Esophagus muscularis mucosa (tissue), 4 donors: ENCODE measurements around the gene MT1A. TPM values are rescaled to one million over a fixed set of nuclear protein-coding genes. Genes with fewer than 3 reads are reported as not detected.
A peak's percentile ranks its signal among the peaks of the same experiment; 100 is the strongest.

ENCODE experiments used
- DNase-seq: peaks from one replicate; pipeline ENCODE4 v3.0.0-alpha.2; 2017; ENCODE audit errors: extremely low spot score
- H3K27ac ChIP-seq, 4 donors: fragments of 200-600 bp; sonication (generic); replicated peaks in 1 of 4; 1 replicate in 3 of 4; 2 replicates in 1 of 4; pipeline ENCODE4 v1.5.1; 2016 to 2019; ENCODE audit warnings: mild to moderate bottlenecking in 1 of 4
- H3K27me3 ChIP-seq, 4 donors: fragments of 200-600 bp; sonication (generic); one replicate each; pipeline versions ENCODE4 v1.5.1 to v1.6.0; 2016 to 2019
- H3K36me3 ChIP-seq, 4 donors: fragments of 200-600 bp; sonication (generic); one replicate each; pipeline ENCODE4 v1.5.1; 2016 to 2019
- H3K4me1 ChIP-seq, 4 donors: fragments of 200-600 bp; sonication (generic); one replicate each; pipeline ENCODE4 v1.5.1; 2016 to 2019
- H3K4me3 ChIP-seq, 4 donors: fragments of 200-600 bp; sonication (generic); 1 replicate in 2 of 4; 2 replicates in 2 of 4; pipeline ENCODE4 v1.5.1; 2016 to 2019; ENCODE audit warnings: mild to moderate bottlenecking in 4 of 4, moderate library complexity in 1 of 4
- H3K9me3 ChIP-seq, 4 donors: fragments of 200-600 bp; sonication (generic); 1 replicate in 3 of 4; 2 replicates in 1 of 4; pipeline ENCODE4 v1.5.1; 2016 to 2019
- EP300 ChIP-seq: sonication (generic); formaldehyde crosslinking; IDR thresholded peaks from one replicate; pipeline ENCODE4 v1.6.1; 2017; ENCODE audit warnings: antibody characterized with exemption
- POLR2A ChIP-seq: fragments of 450-650 bp; IDR thresholded peaks from one replicate; pipeline ENCODE4 v1.6.1; 2017; ENCODE audit warnings: antibody characterized with exemption, moderate library complexity, mild to moderate bottlenecking, low read depth
- POLR2AphosphoS5 ChIP-seq, 2 donors: sonication (generic); formaldehyde crosslinking; IDR thresholded peaks; one replicate each; pipeline ENCODE4 v1.6.1; 2017; ENCODE audit warnings: antibody characterized with exemption in 2 of 2
- WGBS: methylation state at CpG from one replicate; pipeline ENCODE4 v1.1.5; 2018; 5-methylcytosine and 5-hydroxymethylcytosine counted together
- intact Hi-C: fragments of 100-400 bp; cut with DNase I; formaldehyde crosslinking; loops from one replicate; pipeline ENCODE4 v1.15.1; 2023
- total RNA-seq, 4 donors: library from RNA; depleted of rRNA; stranded (reverse); fragments of >200 nt; gene quantifications; one replicate each; pipeline versions ENCODE4 v1.1.0 to v1.2.1, GENCODE V29; 2016
- TF ChIP-seq, protein P1 (sequence below), 3 experiments: fragments of 200-600 bp in 2 of 3; fragments of 450-650 bp in 1 of 3; sonication (generic) in 2 of 3; IDR thresholded peaks; one replicate each; pipeline ENCODE4 v1.5.1; 2017 to 2019; ENCODE audit warnings: antibody characterized with exemption in 3 of 3, mild to moderate bottlenecking in 2 of 3, moderate library complexity in 1 of 3

MT1A gene
- total RNA-seq, 4 donors from 2014 or later, result 1.7 to 371 (median 21.3) TPM; not detected in 1

- DNase-seq, result no peak
- no peaks in the 10 kb centered on the region for H3K9me3 ChIP-seq
- H3K4me1 ChIP-seq, result peaks cover 54 to 65% (median 60%) of the 10 kb centered on the region in 4 donors
- intact Hi-C loops, result loop anchor here (2.0 kb wide), 2 partner anchors 17 to 75 kb away; partner anchors contain the start of genes MT1E and MT1X
- 70% methylated on average over 2 of the region's 2 CpGs for WGBS
- H3K27ac ChIP-seq, result peak overlapping the region; percentile 84 to 96 (median 92)
- TF ChIP-seq POLR2A (no peak), POLR2AphosphoS5 (IDR thresholded peaks at IDR 0.05) (no peak), EP300 (no peak)
- H3K36me3 ChIP-seq, result no peaks in the 10 kb centered on the region
- H3K27me3 ChIP-seq, result no peaks in the 10 kb centered on the region
- peak overlapping the region; percentile 56 to 67 (median 62) for H3K4me3 ChIP-seq
Measured at GRCh38 chr16:56607675-56608042, 30.8 kb upstream of the MT1A start.

DNA sequence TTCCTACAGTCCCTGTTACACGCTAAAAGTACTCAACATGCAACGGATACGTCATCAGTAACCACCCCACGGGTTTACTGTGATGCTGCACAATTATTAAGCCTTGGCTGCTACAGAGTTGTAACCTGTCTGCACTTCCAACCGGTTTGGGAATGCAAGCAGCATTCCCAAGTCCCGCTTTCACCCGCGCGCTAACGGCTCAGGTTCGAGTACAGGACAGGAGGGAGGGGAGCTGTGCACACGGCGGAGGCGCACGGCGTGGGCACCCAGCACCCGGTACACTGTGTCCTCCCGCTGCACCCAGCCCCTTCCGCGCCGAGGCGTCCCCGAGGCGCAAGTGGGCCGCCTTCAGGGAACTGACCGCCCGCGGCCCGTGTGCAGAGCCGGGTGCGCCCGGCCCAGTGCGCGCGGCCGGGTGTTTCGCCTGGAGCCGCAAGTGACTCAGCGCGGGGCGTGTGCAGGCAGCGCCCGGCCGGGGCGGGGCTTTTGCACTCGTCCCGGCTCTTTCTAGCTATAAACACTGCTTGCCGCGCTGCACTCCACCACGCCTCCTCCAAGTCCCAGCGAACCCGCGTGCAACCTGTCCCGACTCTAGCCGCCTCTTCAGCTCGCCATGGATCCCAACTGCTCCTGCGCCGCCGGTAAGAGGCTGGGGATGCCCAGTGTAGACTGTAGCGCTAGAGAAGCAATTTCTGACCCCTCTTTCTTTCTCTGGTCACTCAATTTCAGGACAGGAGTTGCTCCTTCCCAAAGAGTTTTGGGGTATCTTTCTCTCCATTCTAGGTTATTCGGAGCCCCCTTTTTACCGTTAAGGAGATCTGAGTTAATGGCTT is 30.2 kb upstream of the MT1A start, which contains the start of gene MT2A:
Gene MT2A (plus strand): TSS at position 542 of the 833 bp plus-strand sequence. CDS start 72 bp downstream, at position 614.
- Histone ChIP-seq H3K4me3 (peak within 1 kb of the TSS; percentile 56 to 67 (median 62)), H3K9me3 (no peaks in the 10 kb centered on the region), H3K36me3 (no peaks in the 10 kb centered on the region), H3K4me1 (peaks cover 54 to 65% (median 60%) of the 10 kb centered on the region in 4 donors), H3K27me3 (no peaks in the 10 kb centered on the region), H3K27ac (peak within 1 kb of the TSS; percentile 84 to 96 (median 92))
- intact Hi-C loops, result loop anchor here (2.0 kb wide), 2 partner anchors 17 to 75 kb away; partner anchors contain the start of genes MT1E and MT1X
- DNase-seq, result peak; percentile 98
- TF ChIP-seq POLR2A (peak; percentile 90), POLR2AphosphoS5 (IDR thresholded peaks at IDR 0.05) (peak; percentile 89 to 98), EP300 (peak; percentile 97)
- TF ChIP-seq, protein P1, sequence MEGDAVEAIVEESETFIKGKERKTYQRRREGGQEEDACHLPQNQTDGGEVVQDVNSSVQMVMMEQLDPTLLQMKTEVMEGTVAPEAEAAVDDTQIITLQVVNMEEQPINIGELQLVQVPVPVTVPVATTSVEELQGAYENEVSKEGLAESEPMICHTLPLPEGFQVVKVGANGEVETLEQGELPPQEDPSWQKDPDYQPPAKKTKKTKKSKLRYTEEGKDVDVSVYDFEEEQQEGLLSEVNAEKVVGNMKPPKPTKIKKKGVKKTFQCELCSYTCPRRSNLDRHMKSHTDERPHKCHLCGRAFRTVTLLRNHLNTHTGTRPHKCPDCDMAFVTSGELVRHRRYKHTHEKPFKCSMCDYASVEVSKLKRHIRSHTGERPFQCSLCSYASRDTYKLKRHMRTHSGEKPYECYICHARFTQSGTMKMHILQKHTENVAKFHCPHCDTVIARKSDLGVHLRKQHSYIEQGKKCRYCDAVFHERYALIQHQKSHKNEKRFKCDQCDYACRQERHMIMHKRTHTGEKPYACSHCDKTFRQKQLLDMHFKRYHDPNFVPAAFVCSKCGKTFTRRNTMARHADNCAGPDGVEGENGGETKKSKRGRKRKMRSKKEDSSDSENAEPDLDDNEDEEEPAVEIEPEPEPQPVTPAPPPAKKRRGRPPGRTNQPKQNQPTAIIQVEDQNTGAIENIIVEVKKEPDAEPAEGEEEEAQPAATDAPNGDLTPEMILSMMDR (IDR thresholded peaks at IDR 0.05), result no peak
- 4% methylated on average over 18 of the region's 62 CpGs for WGBS

DNA sequence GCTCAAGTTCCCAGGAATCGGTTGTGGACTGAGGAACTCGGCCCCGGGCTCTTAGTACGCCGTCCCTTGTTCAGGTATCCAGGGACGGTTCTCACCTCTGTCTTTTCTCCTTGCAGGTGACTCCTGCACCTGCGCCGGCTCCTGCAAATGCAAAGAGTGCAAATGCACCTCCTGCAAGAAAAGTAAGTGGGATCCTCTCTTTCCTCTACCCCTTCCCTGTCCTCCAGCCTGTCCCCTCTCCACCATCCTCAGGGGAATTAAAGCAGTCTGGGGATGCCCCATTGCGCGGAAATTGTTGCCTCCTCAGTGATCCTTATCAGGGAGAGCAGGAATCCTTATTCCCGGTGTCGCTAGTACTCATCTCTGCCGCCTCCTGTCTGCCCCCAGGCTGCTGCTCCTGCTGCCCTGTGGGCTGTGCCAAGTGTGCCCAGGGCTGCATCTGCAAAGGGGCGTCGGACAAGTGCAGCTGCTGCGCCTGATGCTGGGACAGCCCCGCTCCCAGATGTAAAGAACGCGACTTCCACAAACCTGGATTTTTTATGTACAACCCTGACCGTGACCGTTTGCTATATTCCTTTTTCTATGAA is 29.5 kb upstream of the MT1A start:
- Histone ChIP-seq H3K4me3 (peak overlapping the region; percentile 56 to 67 (median 62)), H3K4me1 (peaks cover 54 to 65% (median 60%) of the 10 kb centered on the region in 4 donors), H3K27ac (peak overlapping the region; percentile 84 to 96 (median 92)), H3K27me3 (no peaks in the 10 kb centered on the region), H3K36me3 (no peaks in the 10 kb centered on the region), H3K9me3 (no peaks in the 10 kb centered on the region)
- no peak for DNase-seq
- no peak for TF ChIP-seq POLR2AphosphoS5 (IDR thresholded peaks at IDR 0.05)
- TF ChIP-seq POLR2A, result no peak
- TF ChIP-seq, protein P1 (IDR thresholded peaks at IDR 0.05), result no peak
- no peak for TF ChIP-seq EP300
- intact Hi-C loops, result loop anchor here (2.0 kb wide), 2 partner anchors 16 to 74 kb away; partner anchors contain the start of genes MT1E and MT1X
- under 1% methylated on average over 21 of the region's 21 CpGs for whole genome bisulfite sequencing

DNA sequence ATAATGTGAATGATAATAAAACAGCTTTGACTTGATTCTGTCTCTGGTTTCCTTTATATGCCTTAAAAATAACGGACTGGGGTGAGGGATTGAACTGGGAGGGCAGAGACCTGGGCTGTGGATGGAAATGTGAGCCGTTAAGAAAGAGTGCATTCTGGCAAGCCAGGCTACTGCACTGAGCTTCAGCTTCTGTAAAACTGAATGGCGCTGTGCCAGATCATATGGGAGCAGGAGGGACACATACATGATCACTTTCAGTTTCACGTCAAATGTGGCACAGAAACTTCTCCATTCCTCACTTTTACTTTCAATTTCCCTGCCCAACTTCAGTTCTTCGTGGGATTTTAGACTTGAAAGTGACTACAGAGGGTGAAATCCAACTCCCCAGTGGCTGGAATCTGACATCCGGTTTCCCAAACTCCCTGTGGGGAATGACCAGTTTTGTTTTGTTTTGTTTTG is 29.0 kb upstream of the MT1A start:
- H3K9me3 ChIP-seq, result no peaks in the 10 kb centered on the region
- peaks cover 54 to 65% (median 60%) of the 10 kb centered on the region in 4 donors for H3K4me1 ChIP-seq
- peak overlapping the region; percentile 56 to 67 (median 62) for H3K4me3 ChIP-seq
- no peaks in the 10 kb centered on the region for H3K27me3 ChIP-seq
- WGBS, result 1% methylated on average over 6 of the region's 6 CpGs
- H3K36me3 ChIP-seq, result no peaks in the 10 kb centered on the region
- TF ChIP-seq EP300 (no peak), POLR2AphosphoS5 (IDR thresholded peaks at IDR 0.05) (peak; percentile 52 to 73), POLR2A (peak; percentile 45)
- TF ChIP-seq, protein P1 (IDR thresholded peaks at IDR 0.05), result peak; percentile 11 to 30 (median 16)
- H3K27ac ChIP-seq, result peak overlapping the region; percentile 84 to 96 (median 92)
- intact Hi-C loops, result loop anchor here (2.0 kb wide), 2 partner anchors 15 to 73 kb away; partner anchors contain the start of genes MT1E and MT1X
- no peak for DNase-seq
